ENCODE results near the gene ZMYND10.

ZMYND10 gene

GRCh38 chr3:50300681-50301254 lies 44.8 kb downstream of the ZMYND10 start:
- no peak for DNase-seq

GRCh38 chr3:50299929-50300680 lies 45.4 kb downstream of the ZMYND10 start:
- DNase-seq: no peak

- DNase-seq: no peak
These were observed 45.9 kb downstream of the ZMYND10 start for GRCh38 chr3:50299638-50299928.

- peak; percentile 77 for DNase-seq
These were observed 46.5 kb downstream of the ZMYND10 start, which contains the start of the genes HYAL3 and NAA80 for GRCh38 chr3:50298836-50299637. HYAL3 (minus strand) TSS chr3:50299405; CDS start chr3:50295602, 3,803 bp downstream. NAA80 (minus strand) TSS chr3:50299405; CDS start chr3:50297463, 1,942 bp downstream.

- DNase-seq: no peak
These were observed 47.4 kb downstream of the ZMYND10 start for GRCh38 chr3:50297896-50298725.

- no peak for DNase-seq
These were observed 48.2 kb downstream of the ZMYND10 start for GRCh38 chr3:50297384-50297775.

GRCh38 chr3:50296721-50297383 lies 48.7 kb downstream of the ZMYND10 start:
- DNase-seq: no peak

GRCh38 chr3:50295553-50296431 lies 49.7 kb downstream of the ZMYND10 start:
- DNase-seq: no peak

GRCh38 chr3:50294492-50295403 lies 50.8 kb downstream of the ZMYND10 start:
- no peak for DNase-seq

- no peak for DNase-seq
These were observed 51.4 kb downstream of the ZMYND10 start for GRCh38 chr3:50294089-50294488.

GRCh38 chr3:50293079-50293801 lies 52.3 kb downstream of the ZMYND10 start:
- no peak for DNase-seq

GRCh38 chr3:50292159-50293078 lies 53.1 kb downstream of the ZMYND10 start, which contains the start of gene IFRD2:
IFRD2 (minus strand) TSS chr3:50292429; CDS start chr3:50292274, 155 bp downstream.
- DNase-seq: no peak
